Measurements from ENCODE around the gene APRT.

DNA sequence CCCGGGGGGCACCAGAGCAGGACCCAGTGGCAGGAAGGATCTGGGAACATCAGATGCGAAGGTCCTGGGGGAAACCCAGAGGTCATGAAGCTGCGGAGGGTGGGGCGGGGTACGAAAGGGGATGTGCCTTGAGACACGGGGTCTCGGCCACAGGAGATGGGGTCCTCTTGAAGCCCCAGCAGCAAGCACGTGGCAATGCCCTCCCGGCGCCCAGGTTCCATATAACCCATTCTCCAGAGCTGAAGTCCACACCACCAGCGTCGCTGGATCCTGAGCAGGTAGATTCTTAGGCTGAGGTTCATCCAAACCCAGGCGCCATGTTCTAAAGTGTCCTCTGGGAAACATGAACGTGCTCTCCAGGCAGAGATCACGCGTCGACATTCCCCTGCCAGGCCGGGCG lies 47.6 kb downstream of the APRT start:
- TF ChIP-seq, protein P1, sequence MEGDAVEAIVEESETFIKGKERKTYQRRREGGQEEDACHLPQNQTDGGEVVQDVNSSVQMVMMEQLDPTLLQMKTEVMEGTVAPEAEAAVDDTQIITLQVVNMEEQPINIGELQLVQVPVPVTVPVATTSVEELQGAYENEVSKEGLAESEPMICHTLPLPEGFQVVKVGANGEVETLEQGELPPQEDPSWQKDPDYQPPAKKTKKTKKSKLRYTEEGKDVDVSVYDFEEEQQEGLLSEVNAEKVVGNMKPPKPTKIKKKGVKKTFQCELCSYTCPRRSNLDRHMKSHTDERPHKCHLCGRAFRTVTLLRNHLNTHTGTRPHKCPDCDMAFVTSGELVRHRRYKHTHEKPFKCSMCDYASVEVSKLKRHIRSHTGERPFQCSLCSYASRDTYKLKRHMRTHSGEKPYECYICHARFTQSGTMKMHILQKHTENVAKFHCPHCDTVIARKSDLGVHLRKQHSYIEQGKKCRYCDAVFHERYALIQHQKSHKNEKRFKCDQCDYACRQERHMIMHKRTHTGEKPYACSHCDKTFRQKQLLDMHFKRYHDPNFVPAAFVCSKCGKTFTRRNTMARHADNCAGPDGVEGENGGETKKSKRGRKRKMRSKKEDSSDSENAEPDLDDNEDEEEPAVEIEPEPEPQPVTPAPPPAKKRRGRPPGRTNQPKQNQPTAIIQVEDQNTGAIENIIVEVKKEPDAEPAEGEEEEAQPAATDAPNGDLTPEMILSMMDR (IDR thresholded peaks at IDR 0.05 in 2 of 3, conservative IDR thresholded peaks at IDR 0.05 in 1 of 3; ENCODE audit: control insufficient read depth in 2 of 3, extremely low read depth in 1 of 3, insufficient read depth in 1 of 3, low read depth in 3 of 3, low read length in 3 of 3) = no peak
- TF ChIP-seq ESRRA (IDR thresholded peaks at IDR 0.05; ENCODE audit: low read length) (no peak), FOXK2 (IDR thresholded peaks at IDR 0.05) (no peak), JUNB (IDR thresholded peaks at IDR 0.05) (no peak)

All from GM12878 (cell line).